DND-41 (cell line): Measurements from ENCODE around the gene GPR137.

Source experiments
- ATAC-seq: fragments of 200-7000 bp; cut with Tn5 transposase; 3 replicates; pipeline ENCODE4 v1.9.1; 2021; ENCODE audit warnings: low read depth; ENCODE audit not compliant: insufficient read depth
- DNase-seq: peaks from one replicate; pipeline ENCODE4 v3.0.0-alpha.2; 2020
- H2AFZ ChIP-seq: 2 replicates; pipeline ENCODE4 v1.6.0; 2012; ENCODE audit warnings: low read depth, low read length
- H3K27ac ChIP-seq: 2 replicates; pipeline ENCODE4 v1.5.1; 2012; ENCODE audit warnings: low read length, inconsistent platforms
- H3K27me3 ChIP-seq: fragments of 200-600 bp; sonication (generic); 2 replicates; pipeline ENCODE4 v1.6.0; 2012; ENCODE audit warnings: low read length, mild to moderate bottlenecking, inconsistent platforms; ENCODE audit not compliant: insufficient read depth, poor library complexity
- H3K36me3 ChIP-seq: 2 replicates; pipeline ENCODE4 v1.5.1; 2012; ENCODE audit warnings: low read length, inconsistent platforms; ENCODE audit not compliant: insufficient read depth
- H3K4me1 ChIP-seq: 2 replicates; pipeline ENCODE4 v1.5.1; 2012; ENCODE audit warnings: mild to moderate bottlenecking, low read length; ENCODE audit not compliant: insufficient read depth
- H3K4me2 ChIP-seq: 2 replicates; pipeline ENCODE4 v1.6.0; 2012; ENCODE audit warnings: mild to moderate bottlenecking, moderate library complexity, low read length, inconsistent platforms; ENCODE audit not compliant: insufficient read depth
- H3K4me3 ChIP-seq, 2 experiments: fragments of 200-600 bp in 1 of 2; shearing (Covaris generic) in 1 of 2; 2 replicates each; pipeline ENCODE4 v1.5.1; 2012 to 2016; ENCODE audit warnings: inconsistent platforms in 2 of 2, low read length in 2 of 2, mild to moderate bottlenecking in 2 of 2, low read depth in 1 of 2, moderate library complexity in 1 of 2
- H3K79me2 ChIP-seq: 2 replicates; pipeline ENCODE4 v1.6.0; 2012; ENCODE audit warnings: low read length, inconsistent platforms; ENCODE audit not compliant: insufficient read depth
- H3K9ac ChIP-seq: 2 replicates; pipeline ENCODE4 v1.6.0; 2012; ENCODE audit warnings: low read depth, mild to moderate bottlenecking, inconsistent platforms, low read length, moderate library complexity
- H3K9me3 ChIP-seq: 2 replicates; pipeline ENCODE4 v1.5.1; 2012; ENCODE audit warnings: low read length, moderate library complexity, mild to moderate bottlenecking, inconsistent platforms; ENCODE audit not compliant: insufficient read depth, severe bottlenecking
- H4K20me1 ChIP-seq: 2 replicates; pipeline ENCODE4 v1.6.0; 2012; ENCODE audit warnings: low read length; ENCODE audit not compliant: insufficient read depth
- CTCF ChIP-seq: IDR thresholded peaks from 2 replicates; pipeline ENCODE4 v1.5.1; 2012; ENCODE audit warnings: borderline replicate concordance, low read length, moderate library complexity, mild to moderate bottlenecking; ENCODE audit not compliant: poor library complexity, severe bottlenecking; ENCODE audit errors: extremely low read depth
- EZH2 ChIP-seq: IDR thresholded peaks from 3 replicates; pipeline ENCODE4 v1.6.1; 2012; ENCODE audit warnings: borderline replicate concordance, low read depth, mild to moderate bottlenecking, moderate library complexity, low read length, inconsistent platforms; ENCODE audit not compliant: severe bottlenecking

The GPR137 gene

GRCh38 chr11:64244107-64244506 is 41.5 kb upstream of the GPR137 start:
- Histone ChIP-seq H3K9ac (no peak overlapping the region; the same call in 1 of the 2 replicates), H2AFZ (no peak overlapping the region), H3K9me3 (no peaks in the 10 kb centered on the region), H3K4me3 (no peak overlapping the region), H3K79me2 (peaks cover 46% of the 10 kb centered on the region), H3K4me2 (peak overlapping the region; percentile 93; the same call in 1 of the 2 replicates), H3K4me1 (peaks cover 61% of the 10 kb centered on the region), H3K27ac (peak overlapping the region; percentile 52; the same call in 1 of the 2 replicates), H3K36me3 (peaks cover 37% of the 10 kb centered on the region), H3K27me3 (no peaks in the 10 kb centered on the region), H4K20me1 (peaks cover 31% of the 10 kb centered on the region)
- TF ChIP-seq EZH2 (no peak), CTCF (no peak)
- ATAC-seq, result no peak
- no peak for DNase-seq

DNA sequence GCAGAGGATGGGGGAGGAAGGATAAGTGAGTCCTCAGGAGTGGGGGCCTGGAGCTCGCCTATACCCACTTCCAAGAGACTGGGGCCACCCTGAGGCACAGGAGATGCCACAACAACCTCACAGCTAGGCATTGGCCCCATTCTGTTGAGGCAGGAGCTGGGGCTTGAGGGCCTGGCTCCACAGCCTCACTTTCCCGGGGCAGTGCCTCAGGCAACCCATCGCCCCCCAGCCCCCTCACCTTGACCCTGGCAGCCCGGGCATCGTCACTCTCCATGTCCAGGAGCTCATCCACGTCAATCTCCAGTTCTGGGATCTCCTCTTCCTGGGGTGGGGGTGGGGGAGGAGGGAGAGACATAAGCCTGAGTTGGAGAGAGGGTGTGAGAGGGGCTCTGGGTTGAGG is 40.7 kb upstream of the GPR137 start:
- TF ChIP-seq CTCF (no peak), EZH2 (no peak)
- no peaks in the 10 kb centered on the region for H3K9me3 ChIP-seq
- peaks cover 31% of the 10 kb centered on the region for H4K20me1 ChIP-seq
- peak overlapping the region; percentile 91 for H3K27ac ChIP-seq
- no peak overlapping the region for H2AFZ ChIP-seq
- peaks cover 31% of the 10 kb centered on the region for H3K36me3 ChIP-seq
- H3K9ac ChIP-seq, result peak overlapping the region; percentile 83
- H3K27me3 ChIP-seq, result no peaks in the 10 kb centered on the region
- peaks cover 54% of the 10 kb centered on the region for H3K4me1 ChIP-seq
- DNase-seq, result peak; percentile 44
- H3K4me3 ChIP-seq, result peak overlapping the region; percentile 82 to 90; a peak in 3 of 4 replicates
- H3K79me2 ChIP-seq, result peaks cover 46% of the 10 kb centered on the region
- peak overlapping the region; percentile 93 for H3K4me2 ChIP-seq
- ATAC-seq, result no peak

DNA sequence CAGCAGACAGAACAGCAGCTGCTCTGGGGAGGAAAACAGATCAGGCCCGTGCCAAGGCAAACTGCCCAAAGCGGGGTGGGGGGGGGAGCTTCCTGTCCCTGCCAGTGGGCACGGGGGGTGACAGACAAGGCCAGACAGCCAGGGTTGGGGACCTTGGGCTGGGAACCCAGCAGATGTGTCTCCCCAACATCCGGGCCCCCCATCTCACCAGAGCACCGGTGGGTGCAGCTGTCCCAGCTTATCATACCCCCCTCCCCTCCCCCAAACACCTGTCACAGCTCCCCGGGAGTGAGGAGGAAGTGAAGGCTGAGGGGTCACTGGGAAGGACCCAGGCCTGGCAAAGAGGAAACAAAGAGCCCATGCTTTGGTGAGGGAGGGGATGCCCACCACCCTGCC is 40.2 kb upstream of the GPR137 start:
- Histone ChIP-seq H2AFZ (peak overlapping the region; percentile 71; the same call in 1 of the 2 replicates), H3K9me3 (no peaks in the 10 kb centered on the region), H3K27ac (peak overlapping the region; percentile 91), H3K79me2 (peaks cover 46% of the 10 kb centered on the region), H3K4me1 (peaks cover 52% of the 10 kb centered on the region), H3K9ac (peak overlapping the region; percentile 83), H4K20me1 (peaks cover 31% of the 10 kb centered on the region), H3K36me3 (peaks cover 30% of the 10 kb centered on the region), H3K27me3 (no peaks in the 10 kb centered on the region), H3K4me2 (peak overlapping the region; percentile 93), H3K4me3 (peak overlapping the region; percentile 82 to 90; a peak in 3 of 4 replicates)
- TF ChIP-seq EZH2 (no peak), CTCF (no peak)
- ATAC-seq (peak; percentile 11), DNase-seq (peak; percentile 78)
